Dedifferentiated amniotic fluid mesenchymal stem cell (primary cell): ENCODE results near the gene OTUB1.

ENCODE experiments used
- DNase-seq: peaks from one replicate; pipeline ENCODE4 v3.0.0-alpha.2; 2016; ENCODE audit errors: extremely low spot score

OTUB1 gene

DNA sequence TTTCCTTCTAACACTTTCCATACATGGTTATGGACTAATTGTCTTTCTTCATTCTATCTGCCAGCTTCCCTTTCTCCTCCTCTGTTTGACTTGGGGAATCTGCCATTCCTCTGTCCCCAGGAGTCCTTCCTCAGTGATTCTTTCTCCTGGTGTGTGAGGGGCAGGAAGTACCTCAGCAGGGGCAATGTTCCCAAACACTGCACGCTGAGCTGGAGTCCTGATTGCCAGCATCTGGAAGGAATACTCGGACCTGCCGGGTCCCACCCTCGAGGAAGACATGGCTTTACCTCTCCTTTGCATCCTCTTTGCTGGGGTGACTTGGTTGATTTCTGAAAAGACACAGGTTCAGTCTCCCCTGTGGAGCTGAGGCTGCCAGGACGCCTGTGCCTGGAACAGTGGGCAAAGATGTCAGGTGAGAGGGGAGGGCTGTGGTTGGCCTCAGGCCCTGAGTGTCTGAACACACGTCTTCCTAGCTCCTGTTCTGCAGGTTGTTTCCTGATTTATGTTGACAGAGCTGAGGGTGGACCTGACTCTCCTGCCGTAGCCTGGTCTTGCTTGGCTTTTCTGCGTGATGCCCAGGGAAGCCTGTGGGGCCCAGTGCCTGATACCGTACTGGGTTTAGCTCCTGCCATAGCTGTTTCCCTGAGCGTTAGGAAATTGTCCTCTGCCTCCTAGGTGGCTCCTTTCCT lies 7.5 kb upstream of the OTUB1 start:
- no peak for DNase-seq

DNA sequence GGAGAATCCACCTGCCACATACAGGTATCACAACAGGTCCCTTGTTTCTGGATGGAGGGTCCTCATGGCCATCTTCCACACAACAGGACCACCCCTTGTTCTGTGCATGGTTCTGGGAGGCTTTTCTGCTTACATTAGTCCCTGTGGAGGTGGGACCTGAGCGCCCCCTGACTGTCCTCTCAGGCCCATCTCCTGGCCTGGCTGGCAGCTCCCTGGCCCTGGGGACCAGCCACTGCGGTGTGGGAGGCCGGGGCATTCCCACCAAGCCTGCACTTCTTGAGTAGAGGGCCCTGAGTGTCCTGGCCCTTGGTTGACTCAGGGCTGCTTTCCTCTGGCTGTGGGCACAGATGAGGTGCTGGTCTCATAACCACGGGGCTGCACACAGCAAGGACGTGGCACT lies 6.8 kb upstream of the OTUB1 start:
- DNase-seq: no peak

DNA sequence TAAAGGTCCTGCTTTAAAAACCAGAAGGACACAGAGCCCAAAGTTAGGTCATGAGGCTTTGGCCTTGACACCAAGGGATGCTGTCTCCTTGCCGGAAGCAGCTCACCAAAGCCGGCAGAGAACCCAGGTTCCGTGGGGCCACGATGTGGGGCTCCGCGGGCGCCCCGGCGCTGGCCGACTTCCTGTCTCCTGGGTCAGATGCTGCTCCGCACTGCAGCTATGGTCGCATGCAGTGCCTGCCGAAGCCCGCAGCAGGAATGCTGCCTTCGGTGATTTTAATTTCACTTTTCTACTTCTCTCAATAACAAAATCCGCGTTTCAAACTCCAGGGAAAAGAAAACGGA lies 454 bp upstream of the OTUB1 start:
- no peak for DNase-seq

DNA sequence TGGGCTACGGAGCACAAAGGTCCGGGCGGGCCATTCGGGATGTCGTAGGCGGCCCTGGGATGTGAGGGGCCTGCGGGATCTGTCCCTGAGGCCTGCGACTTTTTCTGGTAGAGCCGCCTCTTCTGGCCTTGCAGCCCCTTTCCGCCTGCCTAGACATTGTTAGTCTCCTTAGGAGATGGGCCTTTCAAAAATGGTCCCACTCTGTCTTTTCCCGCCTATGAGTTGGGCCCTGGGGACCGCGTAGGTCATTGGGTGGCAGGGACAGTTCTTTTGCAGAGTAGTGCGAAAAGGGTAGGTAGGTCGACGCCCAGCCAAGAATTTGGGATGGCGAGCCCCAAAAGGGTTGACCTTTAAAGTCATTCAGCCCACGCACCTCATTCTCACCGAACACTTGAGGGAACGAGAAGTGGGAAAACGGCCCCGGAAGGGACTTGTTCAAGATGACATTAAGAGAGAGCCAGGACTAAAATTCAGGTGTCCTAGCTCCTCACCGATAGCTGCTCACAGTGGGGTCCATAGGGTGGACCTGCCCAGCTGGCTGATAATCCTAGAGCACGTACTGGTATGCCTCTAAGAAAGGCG lies 785 bp downstream of the OTUB1 start:
- no peak for DNase-seq

DNA sequence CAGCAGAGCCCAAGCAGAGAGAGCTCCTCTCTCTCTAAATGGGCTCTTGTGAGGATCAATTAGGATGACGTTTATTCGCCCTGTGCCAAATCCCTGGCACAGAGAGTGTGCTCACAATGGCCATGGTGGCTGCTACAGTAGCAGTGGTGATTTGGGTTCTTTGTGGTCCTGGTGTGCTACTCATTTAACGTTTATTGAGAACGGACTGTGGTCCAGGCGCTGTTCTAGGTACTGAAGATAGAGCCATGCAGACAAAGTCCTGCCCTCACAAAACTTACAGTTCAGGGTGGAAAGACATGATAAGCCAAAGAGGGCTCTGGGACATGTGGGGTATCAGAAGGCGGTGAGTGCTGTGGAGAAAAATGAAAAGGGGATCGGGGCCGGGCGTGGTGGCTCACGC lies 5.3 kb downstream of the OTUB1 start:
- DNase-seq: no peak

DNA sequence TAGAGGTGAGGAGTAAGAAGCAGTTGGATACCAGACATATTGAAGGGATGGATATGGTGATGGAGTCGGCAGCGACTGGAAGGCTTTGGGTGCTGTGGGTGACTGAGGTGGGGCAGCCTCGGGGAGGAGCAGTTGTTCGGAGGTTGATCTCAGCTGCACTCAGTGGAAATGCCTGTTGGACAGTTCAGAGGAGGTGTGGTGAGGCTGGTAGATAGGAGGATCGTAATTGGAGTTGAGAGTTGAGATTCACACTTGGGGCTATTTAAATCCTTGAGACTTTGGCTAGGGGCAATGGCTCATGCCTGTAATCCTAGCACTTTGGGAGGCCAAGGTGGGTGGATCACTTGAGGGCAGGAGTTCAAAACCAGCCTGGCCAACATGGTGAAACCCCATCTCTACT lies 6.9 kb downstream of the OTUB1 start:
- DNase-seq: no peak

DNA sequence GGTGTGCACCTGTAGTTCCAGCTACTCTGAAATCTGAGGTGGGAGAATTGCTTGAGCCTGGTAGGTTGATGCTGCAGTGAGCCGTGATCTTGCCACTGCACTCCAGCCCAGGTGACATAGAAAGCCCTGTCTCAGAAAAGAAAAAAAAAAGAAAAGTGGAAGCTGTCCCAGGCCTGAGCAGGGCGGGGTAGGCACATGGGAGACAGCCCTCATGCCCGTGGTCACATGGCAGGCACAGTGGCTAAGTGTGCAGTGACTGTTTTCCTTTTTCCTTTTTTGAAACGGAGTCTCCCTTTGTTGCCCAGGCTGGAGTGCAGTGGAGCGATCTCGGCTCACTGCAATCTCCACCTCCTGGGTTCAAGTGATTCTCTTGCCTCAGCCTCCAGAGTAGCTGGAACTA lies 7.8 kb downstream of the OTUB1 start:
- no peak for DNase-seq

DNA sequence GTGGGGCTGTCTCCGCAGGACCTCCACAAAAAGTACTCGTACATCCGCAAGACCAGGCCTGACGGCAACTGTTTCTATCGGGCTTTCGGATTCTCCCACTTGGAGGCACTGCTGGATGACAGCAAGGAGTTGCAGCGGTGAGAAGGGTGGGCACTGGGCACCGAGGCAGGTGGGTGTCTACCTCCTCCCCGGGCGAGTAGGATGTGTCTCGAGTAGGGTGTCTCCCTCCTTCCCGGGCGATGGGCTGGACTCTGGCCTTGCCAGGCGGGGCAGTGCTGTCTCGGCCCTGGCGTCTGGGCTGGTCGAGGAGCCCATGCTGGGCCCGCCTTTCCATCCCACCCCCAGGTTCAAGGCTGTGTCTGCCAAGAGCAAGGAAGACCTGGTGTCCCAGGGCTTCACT lies 10.3 kb downstream of the OTUB1 start:
- DNase-seq: no peak

DNA sequence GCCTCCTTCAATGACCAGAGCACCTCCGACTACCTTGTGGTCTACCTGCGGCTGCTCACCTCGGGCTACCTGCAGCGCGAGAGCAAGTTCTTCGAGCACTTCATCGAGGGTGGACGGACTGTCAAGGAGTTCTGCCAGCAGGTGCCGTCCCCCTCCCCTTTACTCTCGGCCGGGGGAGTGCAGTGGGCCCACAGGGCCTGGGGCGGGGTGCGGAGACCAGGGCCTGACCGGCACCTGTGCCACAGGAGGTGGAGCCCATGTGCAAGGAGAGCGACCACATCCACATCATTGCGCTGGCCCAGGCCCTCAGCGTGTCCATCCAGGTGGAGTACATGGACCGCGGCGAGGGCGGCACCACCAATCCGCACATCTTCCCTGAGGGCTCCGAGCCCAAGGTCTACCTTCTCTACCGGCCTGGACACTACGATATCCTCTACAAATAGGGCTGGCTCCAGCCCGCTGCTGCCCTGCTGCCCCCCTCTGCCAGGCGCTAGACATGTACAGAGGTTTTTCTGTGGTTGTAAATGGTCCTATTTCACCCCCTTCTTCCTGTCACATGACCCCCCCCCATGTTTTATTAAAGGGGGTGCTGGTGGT lies 11.0 kb downstream of the OTUB1 start:
- no peak for DNase-seq

DNA sequence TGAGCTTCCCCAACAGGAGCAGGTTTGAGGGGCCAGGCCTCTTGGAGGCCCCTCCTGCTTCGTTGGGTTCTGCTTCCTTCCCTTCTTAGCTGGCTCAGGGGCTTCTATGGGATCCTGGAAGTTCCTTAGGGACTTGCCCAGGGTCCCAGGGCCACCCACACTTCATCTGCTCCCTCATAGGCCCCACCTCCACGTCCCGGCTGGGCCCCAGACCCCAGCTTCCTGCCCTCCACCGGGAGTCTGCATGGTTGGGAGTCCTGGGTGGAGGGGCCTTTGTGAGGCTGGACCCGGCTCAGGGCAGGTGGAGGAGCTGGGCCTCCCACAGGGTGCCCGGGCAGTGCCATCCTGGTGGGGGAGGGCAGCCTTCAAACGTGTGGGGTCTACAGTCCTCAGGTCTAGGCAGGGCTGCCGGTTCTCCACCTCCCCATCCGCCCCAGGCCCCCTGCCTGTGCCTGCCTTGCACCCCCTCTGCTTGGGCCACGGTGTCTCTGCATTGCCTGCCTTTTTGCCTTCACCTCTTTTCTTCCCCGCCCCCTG lies 11.6 kb downstream of the OTUB1 start:
- no peak for DNase-seq

DNA sequence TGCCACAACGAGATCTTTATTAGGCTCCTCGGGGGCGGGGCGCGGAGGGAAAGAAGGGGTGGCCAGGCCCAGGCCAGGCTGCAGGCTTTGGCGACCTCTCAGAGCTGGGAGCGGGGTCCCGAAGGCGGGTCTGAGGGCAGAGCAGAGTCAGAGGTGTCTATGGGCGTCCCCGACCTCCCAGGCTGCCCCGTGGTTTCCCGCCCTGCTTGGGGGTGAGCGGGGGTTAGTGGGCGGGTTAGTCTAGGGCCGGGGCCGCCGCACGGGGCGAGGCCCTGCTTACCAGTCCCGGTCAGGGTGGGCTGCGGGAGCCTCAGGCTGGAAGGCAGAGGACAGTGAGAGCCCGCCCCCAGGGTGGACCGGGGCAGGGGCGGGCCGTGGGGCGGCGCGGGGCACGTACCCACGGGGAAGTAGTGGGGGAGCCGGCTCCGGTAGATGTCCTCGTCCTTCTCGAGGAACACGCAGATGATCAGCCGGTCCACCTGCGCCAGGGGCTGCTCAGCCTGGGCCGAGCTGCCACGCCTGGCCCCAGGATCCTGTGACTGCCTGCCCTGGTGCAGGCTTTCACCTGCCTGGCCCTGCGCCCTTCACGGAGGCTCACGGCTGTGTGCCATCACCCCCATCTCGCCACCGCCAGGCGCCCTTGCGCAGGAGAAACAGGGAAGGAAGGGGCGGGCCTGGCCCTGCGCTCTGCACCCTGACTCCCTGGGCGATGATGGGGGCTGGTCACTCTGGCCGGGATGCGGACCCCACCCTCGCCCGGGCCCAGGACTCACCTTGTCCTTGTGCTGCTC lies 12.5 kb downstream of the OTUB1 start:
- no peak for DNase-seq

DNA sequence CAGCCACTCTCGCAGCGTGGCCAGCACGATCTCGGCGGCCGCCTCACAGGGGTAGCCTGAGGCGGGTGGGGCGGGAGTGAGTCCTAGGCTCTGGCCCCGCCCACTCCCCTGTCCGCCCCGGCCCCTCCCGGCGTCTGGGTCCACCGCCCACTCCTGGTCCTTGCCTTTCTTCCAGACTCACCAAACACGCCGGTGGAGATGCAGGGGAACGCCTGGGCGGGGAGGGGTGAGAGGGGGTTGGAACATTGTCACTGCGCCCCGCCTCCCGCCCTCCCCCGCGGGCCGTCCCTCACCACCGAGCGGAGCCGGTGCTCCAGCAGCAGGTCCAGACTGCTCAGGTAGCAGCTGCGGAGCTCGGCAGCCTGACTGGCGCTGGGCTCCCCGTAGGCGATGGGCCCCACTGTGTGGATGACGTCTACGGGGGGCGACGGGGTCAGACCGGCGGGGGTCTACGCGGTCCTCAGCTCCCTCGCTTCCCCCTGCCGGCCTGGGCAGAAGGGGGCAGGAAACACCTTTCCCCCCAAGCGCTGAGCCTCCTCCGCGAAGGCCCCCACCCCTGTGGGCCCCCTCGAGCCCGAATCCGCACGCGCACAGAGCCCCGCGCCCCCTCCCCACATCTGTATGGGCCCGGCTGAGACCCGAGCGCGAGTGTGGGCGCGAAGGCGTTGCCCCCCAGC lies 13.2 kb downstream of the OTUB1 start:
- DNase-seq: no peak

DNA sequence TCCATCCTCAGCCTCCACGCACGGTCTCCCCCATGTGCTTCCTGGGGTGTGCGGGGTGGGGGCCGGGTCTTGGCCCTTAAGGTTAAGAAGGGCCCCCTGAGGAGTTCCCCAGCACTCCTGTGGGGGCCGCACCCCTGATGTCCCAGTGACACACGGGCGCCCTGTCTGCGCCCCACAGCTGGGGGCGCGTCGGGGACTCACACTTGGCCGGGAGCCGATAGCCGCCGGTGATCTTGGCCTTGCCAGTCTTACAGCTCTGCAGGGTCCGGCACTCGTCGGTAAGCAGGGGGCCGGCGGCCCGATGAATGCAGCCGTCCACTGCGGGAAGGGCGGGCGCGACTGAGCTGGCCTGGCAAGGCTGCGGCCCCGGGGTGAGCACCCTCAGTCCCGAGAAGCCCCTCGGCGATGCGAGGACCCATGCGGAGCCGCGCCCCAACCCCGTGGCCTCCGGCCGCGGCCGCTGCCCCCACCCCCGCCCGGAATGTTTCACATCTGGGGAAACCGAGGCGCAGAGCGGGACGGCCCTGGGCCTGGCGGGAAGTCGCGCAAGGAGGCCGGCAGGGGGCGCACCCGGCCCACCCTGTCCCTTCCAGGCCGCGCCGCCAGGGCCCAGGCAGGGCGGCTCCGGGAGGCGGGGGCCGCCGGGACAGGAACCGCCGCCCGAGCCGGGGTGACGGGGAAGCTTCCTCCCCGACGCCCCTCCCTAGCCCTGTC lies 13.9 kb downstream of the OTUB1 start:
- DNase-seq: peak; percentile 26

DNA sequence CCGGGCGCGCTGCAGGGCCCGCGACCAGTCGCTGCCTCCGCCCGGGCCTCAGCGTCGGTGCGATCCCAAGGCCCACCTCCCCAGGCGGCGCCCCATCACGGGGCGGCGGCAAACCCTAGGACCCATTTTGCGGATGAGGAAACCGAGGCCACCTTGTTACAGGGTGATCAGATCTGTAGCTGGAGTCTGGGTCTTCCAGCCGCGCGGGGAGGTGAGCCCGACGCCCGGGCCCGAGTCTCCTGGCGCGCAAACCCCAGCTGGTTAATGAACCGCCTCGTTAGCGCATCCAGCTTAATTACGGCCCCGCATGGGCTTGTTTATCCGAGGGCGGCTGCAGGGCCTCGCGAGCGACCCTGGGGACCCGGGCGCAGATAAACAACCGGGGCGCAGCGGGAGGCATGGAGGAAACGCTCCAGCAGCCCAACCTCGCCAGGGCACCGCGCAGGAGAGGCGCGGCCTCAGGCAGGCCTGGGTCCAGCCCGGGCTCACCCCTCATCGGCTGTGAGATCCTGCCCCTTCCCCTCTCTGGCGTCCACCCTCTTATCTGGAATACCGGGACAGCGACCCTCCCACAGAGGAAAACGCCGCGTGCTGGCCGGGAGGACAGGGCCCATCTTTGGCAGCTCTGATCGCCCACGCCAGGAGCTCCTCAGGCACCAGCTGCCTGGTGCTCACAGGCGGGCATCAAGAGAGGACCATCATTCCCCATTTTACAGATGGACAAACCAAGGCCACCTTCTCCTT lies 14.7 kb downstream of the OTUB1 start:
- no peak for DNase-seq

DNA sequence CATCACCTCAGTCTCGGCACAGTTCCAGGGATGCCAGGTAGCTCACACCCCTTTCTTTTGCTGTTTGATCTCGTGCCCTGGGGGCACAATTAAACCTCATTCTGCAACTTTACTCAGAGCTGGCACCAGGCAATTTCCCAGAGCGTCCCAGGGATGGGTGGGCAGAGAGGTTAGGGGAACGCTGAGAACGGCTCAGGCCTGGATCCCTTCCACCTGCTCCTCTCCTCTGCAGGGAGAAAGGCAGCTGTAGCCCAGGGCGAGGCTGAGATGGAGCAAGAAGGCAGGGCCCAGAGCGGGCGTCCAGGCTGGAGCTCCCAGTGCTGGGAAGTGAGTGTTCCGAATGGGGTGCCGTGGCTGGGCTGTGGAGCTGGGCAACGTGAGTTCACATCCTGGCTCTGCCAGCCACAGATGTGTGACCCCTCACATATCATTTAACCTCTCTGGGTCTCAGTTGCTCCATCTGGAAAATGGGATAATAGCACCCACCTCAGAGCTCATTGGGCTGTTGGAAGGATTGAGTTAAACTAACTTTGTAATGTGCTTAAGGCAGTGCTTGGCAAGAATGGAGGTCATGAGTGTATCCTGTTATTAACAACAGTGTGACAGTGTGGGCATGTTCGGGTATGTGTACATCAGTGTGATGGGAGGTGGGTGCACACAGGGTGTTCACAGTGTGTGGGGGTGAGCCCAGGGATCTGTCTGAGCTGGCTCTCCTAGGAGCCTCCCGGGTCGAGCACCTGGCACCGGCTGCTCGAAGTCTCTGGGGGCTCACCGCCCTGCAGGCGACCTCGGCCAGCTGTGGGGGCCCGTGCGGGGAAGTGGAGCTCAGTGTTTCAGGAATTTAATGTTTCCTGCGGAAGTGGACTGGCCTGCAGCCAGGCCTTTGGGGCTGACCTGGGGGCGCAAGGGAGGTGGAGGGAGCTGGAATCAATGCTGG lies 15.5 kb downstream of the OTUB1 start:
- no peak for DNase-seq

DNA sequence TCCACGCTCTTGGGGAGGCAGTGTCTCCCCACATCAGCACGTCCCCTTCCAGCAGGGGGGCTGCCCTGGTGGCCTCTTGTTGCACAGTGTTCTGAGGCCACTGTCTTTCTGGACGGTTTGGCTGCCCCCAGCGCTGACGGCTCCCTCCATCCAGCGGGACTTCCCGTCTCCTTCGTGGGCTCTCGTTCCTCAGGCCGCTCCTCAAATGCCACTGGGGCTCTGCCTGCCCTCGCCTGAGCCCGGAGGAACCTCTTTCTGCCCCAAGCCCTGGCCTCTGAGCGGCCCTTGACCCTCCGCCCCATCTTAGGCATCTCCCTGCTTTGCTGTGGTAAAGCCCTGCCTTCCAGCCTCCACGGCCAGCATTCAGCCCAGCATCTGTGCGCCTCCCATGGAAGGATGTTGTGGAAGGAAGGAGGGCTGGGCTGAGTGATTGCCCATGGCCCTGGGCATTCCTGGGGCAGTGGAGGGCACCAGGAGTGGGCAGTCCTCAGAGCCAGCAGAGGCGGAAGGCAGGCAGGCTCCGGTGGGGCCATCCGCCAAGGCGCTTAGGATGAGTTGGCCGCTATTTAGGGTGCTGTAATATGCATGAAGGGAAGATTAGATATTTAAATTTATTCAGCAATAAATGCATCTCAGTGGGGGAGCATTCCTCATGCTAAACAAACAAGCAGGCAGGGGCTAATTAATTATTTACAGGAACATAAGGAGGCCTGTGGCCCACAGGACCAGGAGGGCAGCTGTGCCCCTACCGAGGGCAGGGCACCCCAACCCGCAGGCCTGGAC lies 17.8 kb downstream of the OTUB1 start:
- DNase-seq: no peak

DNA sequence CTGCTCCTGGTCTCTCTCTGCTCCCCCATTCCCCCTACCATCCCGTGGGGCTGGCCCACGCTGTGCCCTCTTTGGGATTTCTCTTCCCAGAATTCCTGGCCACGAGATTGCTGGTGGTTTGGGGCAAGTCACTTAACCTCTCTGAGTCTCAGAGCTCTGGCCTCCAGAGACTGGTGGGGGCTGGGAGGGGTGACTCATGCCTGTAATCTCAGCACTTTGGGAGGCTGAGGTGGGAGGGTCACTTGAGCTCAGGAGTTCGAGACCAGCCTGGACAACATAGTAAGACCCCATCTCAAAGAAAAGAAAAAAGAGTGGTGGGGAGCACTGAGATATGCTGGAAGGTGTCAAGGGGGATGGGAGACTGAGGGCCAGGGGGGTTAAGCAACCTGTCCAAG lies 18.3 kb downstream of the OTUB1 start:
- DNase-seq: no peak

DNA sequence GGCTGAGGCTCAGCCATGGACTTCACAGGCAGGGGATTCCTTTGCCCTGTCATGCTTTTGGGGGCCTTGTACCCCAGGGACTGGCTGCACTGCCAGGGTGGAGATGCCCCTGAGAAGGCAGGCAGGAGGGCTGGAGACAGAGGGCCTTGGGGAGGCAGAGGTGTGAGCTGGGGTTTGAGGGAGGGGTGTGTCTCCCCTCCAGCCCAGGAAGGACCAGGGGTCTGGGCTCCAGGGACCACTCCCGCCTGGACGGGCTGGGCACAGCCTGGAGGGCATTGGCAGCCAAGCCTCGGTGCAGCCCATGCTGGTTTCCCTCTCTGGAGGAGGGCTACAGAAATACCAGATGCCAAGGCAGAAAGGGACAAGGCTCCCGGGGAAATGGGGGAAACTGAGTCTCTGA lies 19.5 kb downstream of the OTUB1 start:
- DNase-seq: no peak

DNA sequence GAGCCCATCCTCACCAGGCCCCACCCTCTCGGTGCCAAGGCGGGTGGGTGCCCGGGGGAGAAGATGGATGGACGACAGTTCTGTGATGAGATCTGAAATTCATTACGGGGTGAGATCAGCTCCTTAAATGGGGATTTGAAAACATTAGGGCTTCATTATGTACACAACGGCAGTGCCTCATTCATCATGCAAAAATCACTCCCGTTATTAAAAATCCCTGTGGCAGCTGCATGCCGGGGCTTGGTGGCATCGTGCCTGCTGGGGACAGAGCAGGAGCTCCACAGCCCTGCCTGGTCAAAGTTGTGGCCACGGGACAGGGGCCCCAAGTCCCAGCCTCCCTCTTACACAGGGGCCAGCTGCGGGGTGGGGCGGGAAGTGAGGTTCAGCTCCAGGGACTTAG lies 20.2 kb downstream of the OTUB1 start:
- DNase-seq: no peak
